Measurements from ENCODE around the gene MET. TPM values are rescaled to one million over a fixed set of nuclear protein-coding genes. Genes with fewer than 3 reads are reported as not detected.

Gene MET
- total RNA-seq, 1 experiment from 2014 or later, result 5.0 TPM

- Histone ChIP-seq H4K5ac (ENCODE audit: insufficient read length, low read depth, low read length) (no peak overlapping the region), H2BK5ac (ENCODE audit: insufficient read length, low read length) (no peak overlapping the region), H3K18ac (ENCODE audit: insufficient read length, low read depth, low read length) (no peak overlapping the region), H3K23me2 (ENCODE audit: insufficient read length, low read depth, low read length, poor library complexity, severe bottlenecking) (no peaks in the 10 kb centered on the region), H4K91ac (ENCODE audit: insufficient read length, low read depth, low read length) (no peak overlapping the region), H3K14ac (ENCODE audit: insufficient read depth, low read length) (no peak overlapping the region), H2BK15ac (ENCODE audit: low read depth, low read length) (no peak overlapping the region), H3K27me3 (ENCODE audit: insufficient read depth, low read length) (no peaks in the 10 kb centered on the region), H4K20me1 (ENCODE audit: control insufficient read depth, insufficient read depth, insufficient read length) (no peaks in the 10 kb centered on the region), H3K79me2 (ENCODE audit: insufficient read depth, low read length) (no peaks in the 10 kb centered on the region), H2BK120ac (ENCODE audit: low read depth, low read length, poor library complexity, severe bottlenecking) (no peak overlapping the region), H3K9me3 (ENCODE audit: control insufficient read depth, low read depth, low read length) (no peaks in the 10 kb centered on the region), H2AFZ (ENCODE audit: low read length) (no peak overlapping the region), H3K79me1 (ENCODE audit: insufficient read depth, low read depth, low read length, poor library complexity, severe bottlenecking) (no peaks in the 10 kb centered on the region), H4K8ac (replicated peaks; ENCODE audit: insufficient read length, low read depth, low read length) (no peak overlapping the region), H3K23ac (ENCODE audit: insufficient read length, low read depth, low read length) (no peak overlapping the region), H3K9ac (ENCODE audit: extremely low read depth, insufficient read length, low read length) (no peak overlapping the region), H3K56ac (ENCODE audit: insufficient read length, low read depth, low read length) (no peak overlapping the region), H2AK5ac (ENCODE audit: insufficient read length, low read length) (no peak overlapping the region), H3K4me1 (ENCODE audit: insufficient read depth, low read length) (no peaks in the 10 kb centered on the region), H2BK12ac (ENCODE audit: insufficient read length, low read depth, low read length) (no peak overlapping the region), H3K4me2 (ENCODE audit: insufficient read depth, insufficient read length, low read length) (no peak overlapping the region), H3T11ph (ENCODE audit: low read length) (no peak overlapping the region), H2BK20ac (ENCODE audit: low read depth, low read length, poor library complexity, severe bottlenecking) (no peak overlapping the region), H3K4ac (ENCODE audit: low read depth, low read length) (no peak overlapping the region), H3K27ac (ENCODE audit: insufficient read length, low read depth, low read length) (no peak overlapping the region)
- no peak for DNase-seq
- Mint-ChIP-seq H3K4me1 (peaks cover 1 to 2% of the 10 kb centered on the region in 2 experiments; a peak in 1 of 4 replicates), H3K4me3 (no peak overlapping the region), H3K9me3 (no peaks in the 10 kb centered on the region), H3K27ac (no peak overlapping the region), H3K36me3 (ENCODE audit: insufficient read depth in 1 of 3, low read depth in 3 of 3) (no peaks in the 10 kb centered on the region), H3K27me3 (ENCODE audit: low read depth) (peaks cover 2% of the 10 kb centered on the region; the same call in 1 of the 2 replicates)
- no peak for TF ChIP-seq CTCF (conservative IDR thresholded peaks at IDR 0.05)
- WGBS (ENCODE audit: extremely low coverage, insufficient read length, low lambda C conversion rate), result no CpG with 5 or more reads among the region's 3 CpGs
Measured at GRCh38 chr7:116653204-116653603, 18.8 kb upstream of the MET start.

All from H9 (cell line).